Prostate gland (tissue), 2 donors: Measurements from ENCODE around the gene SERINC4. TPM values are rescaled to one million over a fixed set of nuclear protein-coding genes. Genes with fewer than 3 reads are reported as not detected.

Source experiments
- DNase-seq: peaks from one replicate; pipeline ENCODE4 v3.0.0-alpha.2; 2019; ENCODE audit warnings: low spot score
- H3K27ac ChIP-seq, 2 donors: fragments of 200-600 bp; sonication (generic); 2 replicates each; pipeline ENCODE4 v1.5.1; 2017 to 2019
- H3K27me3 ChIP-seq: fragments of 200-600 bp; sonication (generic); replicated peaks from 2 replicates; pipeline ENCODE4 v1.5.1; 2019; ENCODE audit not compliant: insufficient read depth
- H3K36me3 ChIP-seq, 2 donors: fragments of 200-600 bp; sonication (generic); 1 replicate in 1 of 2; 2 replicates in 1 of 2; pipeline versions ENCODE4 v1.5.1 to v1.8.1; 2017 to 2019
- H3K4me1 ChIP-seq: fragments of 200-600 bp; sonication (generic); replicated peaks from 2 replicates; pipeline ENCODE4 v1.5.1; 2019
- H3K4me3 ChIP-seq, 2 donors: fragments of 200-600 bp; sonication (generic); 2 replicates each; pipeline ENCODE4 v1.5.1; 2017 to 2019
- H3K9me3 ChIP-seq: fragments of 200-600 bp; sonication (generic); 2 replicates; pipeline ENCODE4 v1.5.1; 2017
- CTCF ChIP-seq, 4 experiments: fragments of 200-600 bp in 2 of 4; fragments of 450-650 bp in 2 of 4; sonication (generic) in 2 of 4; IDR thresholded peaks; 1 replicate in 3 of 4; 2 replicates in 1 of 4; pipeline ENCODE4 v1.5.1; 2016 to 2019; ENCODE audit warnings: antibody characterized with exemption in 4 of 4, mild to moderate bottlenecking in 2 of 4, moderate library complexity in 2 of 4
- POLR2A ChIP-seq: fragments of 450-650 bp; IDR thresholded peaks from one replicate; pipeline ENCODE4 v1.6.1; 2016; ENCODE audit warnings: antibody characterized with exemption, mild to moderate bottlenecking
- POLR2AphosphoS5 ChIP-seq: sonication (generic); formaldehyde crosslinking; IDR thresholded peaks from one replicate; pipeline ENCODE4 v1.6.1; 2017; ENCODE audit warnings: antibody characterized with exemption
- WGBS: methylation state at CpG from one replicate; pipeline ENCODE4 v1.1.5; 2018; 5-methylcytosine and 5-hydroxymethylcytosine counted together
- intact Hi-C: fragments of 100-400 bp; cut with DNase I; formaldehyde crosslinking; loops from one replicate; pipeline ENCODE4 v1.14.2; 2022
- total RNA-seq, 2 donors: library from RNA; depleted of rRNA; stranded (reverse); fragments of >200 nt; gene quantifications; one replicate each; pipeline ENCODE4 v1.1.0, GENCODE V29; 2016

The SERINC4 gene
- total RNA-seq, 2 donors from 2014 or later, result 3.9 TPM; not detected in 1

- intact Hi-C loops, result no loop called here
- TF ChIP-seq POLR2AphosphoS5 (no peak), CTCF (IDR thresholded peaks at IDR 0.05) (no peak), POLR2A (no peak)
- DNase-seq, result no peak
- 90% methylated on average over 3 of the region's 3 CpGs for WGBS
- H3K9me3 ChIP-seq, result no peaks in the 10 kb centered on the region
- peaks cover 4 to 5% of the 10 kb centered on the region in 2 donors for H3K36me3 ChIP-seq
- peaks cover 37% of the 10 kb centered on the region for H3K4me1 ChIP-seq
- peak overlapping the region in 1 of 2 donors; percentile 94 for H3K27ac ChIP-seq
- no peak overlapping the region for H3K4me3 ChIP-seq
- no peaks in the 10 kb centered on the region for H3K27me3 ChIP-seq
Observed at GRCh38 chr15:43796566-43796965, 3.5 kb downstream of the SERINC4 start.

DNA sequence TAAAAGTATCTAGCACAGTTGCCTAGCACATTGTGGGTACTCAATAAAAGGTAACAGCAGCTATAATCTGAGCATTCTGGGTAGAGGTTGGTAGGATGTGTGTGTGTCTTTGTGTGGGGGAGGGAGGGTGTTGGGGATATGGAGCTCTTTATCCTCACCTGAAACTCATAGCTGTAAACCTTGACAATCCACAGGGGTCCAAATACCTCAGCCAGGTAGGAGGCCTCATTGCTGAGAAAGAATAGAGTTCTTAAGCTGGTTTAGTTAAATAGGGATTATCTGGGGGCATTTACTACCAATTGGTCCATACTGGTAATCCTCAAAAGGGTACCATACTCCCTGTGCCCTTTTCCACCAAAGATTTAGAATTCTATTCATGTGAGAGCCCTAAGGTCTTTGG, 4.0 kb downstream of the SERINC4 start:
- no peak for TF ChIP-seq CTCF (IDR thresholded peaks at IDR 0.05)
- TF ChIP-seq POLR2AphosphoS5, result no peak
- no peak for TF ChIP-seq POLR2A
- H3K27ac ChIP-seq, result peak overlapping the region in 1 of 2 donors; percentile 99
- H3K9me3 ChIP-seq, result no peaks in the 10 kb centered on the region
- peaks cover 37% of the 10 kb centered on the region for H3K4me1 ChIP-seq
- peaks cover 4 to 5% of the 10 kb centered on the region in 2 donors for H3K36me3 ChIP-seq
- intact Hi-C loops, result no loop called here
- H3K4me3 ChIP-seq, result no peak overlapping the region
- H3K27me3 ChIP-seq, result no peaks in the 10 kb centered on the region
- no peak for DNase-seq

- H3K9me3 ChIP-seq, result no peaks in the 10 kb centered on the region
- TF ChIP-seq POLR2A (no peak), CTCF (IDR thresholded peaks at IDR 0.05) (no peak), POLR2AphosphoS5 (no peak)
- H3K4me1 ChIP-seq, result peaks cover 37% of the 10 kb centered on the region
- peaks cover 4 to 5% of the 10 kb centered on the region in 2 donors for H3K36me3 ChIP-seq
- no peak overlapping the region for H3K4me3 ChIP-seq
- H3K27ac ChIP-seq, result peak overlapping the region in 1 of 2 donors; percentile 99
- intact Hi-C loops, result no loop called here
- WGBS, result 98% methylated on average over 2 of the region's 2 CpGs
- no peaks in the 10 kb centered on the region for H3K27me3 ChIP-seq
- DNase-seq, result no peak
Observed at GRCh38 chr15:43795197-43795596, 4.8 kb downstream of the SERINC4 start.

GRCh38 chr15:43794269-43795037, 5.6 kb downstream of the SERINC4 start:
- no peaks in the 10 kb centered on the region for H3K9me3 ChIP-seq
- peak overlapping the region in 1 of 2 donors; percentile 89 for H3K4me3 ChIP-seq
- peaks cover 31% of the 10 kb centered on the region for H3K4me1 ChIP-seq
- 86% methylated on average over 9 of the region's 9 CpGs for WGBS
- no peak for TF ChIP-seq POLR2AphosphoS5
- TF ChIP-seq POLR2A, result no peak
- TF ChIP-seq CTCF (IDR thresholded peaks at IDR 0.05), result no peak
- peak overlapping the region; percentile 99 for H3K27ac ChIP-seq
- DNase-seq, result no peak
- H3K27me3 ChIP-seq, result no peaks in the 10 kb centered on the region
- H3K36me3 ChIP-seq, result peaks cover 4 to 5% of the 10 kb centered on the region in 2 donors
- intact Hi-C loops, result no loop called here

- peak overlapping the region; percentile 89 to 98 for H3K4me3 ChIP-seq
- TF ChIP-seq CTCF (IDR thresholded peaks at IDR 0.05) (no peak), POLR2A (no peak), POLR2AphosphoS5 (no peak)
- peaks cover 26% of the 10 kb centered on the region for H3K4me1 ChIP-seq
- H3K36me3 ChIP-seq, result peaks cover 4 to 5% of the 10 kb centered on the region in 2 donors
- intact Hi-C loops, result no loop called here
- H3K27ac ChIP-seq, result peak overlapping the region; percentile 99
- no peaks in the 10 kb centered on the region for H3K9me3 ChIP-seq
- DNase-seq, result no peak
- no peaks in the 10 kb centered on the region for H3K27me3 ChIP-seq
- WGBS, result 79% methylated on average over 10 of the region's 10 CpGs
Observed at GRCh38 chr15:43793647-43794046, 6.4 kb downstream of the SERINC4 start.
